Keratinocyte (primary cell): ENCODE results near the gene SURF6. TPM values are rescaled to one million over a fixed set of nuclear protein-coding genes. Genes with fewer than 3 reads are reported as not detected.

Source experiments
- DNase-seq: peaks from one replicate; pipeline ENCODE4 v3.0.0-alpha.2; 2011; ENCODE audit warnings: low read depth, missing footprints, low spot score
- FAIRE-seq: peaks from 2 replicates; lab custom pipeline; 2011; peaks lifted over from hg19 to GRCh38; lab: Jason Lieb, UNC
- H2AFZ ChIP-seq: 2 replicates; pipeline ENCODE4 v1.6.0; 2012; ENCODE audit warnings: low read length, control low read depth, inconsistent platforms; ENCODE audit not compliant: control insufficient read depth
- H3K27ac ChIP-seq: 2 replicates; pipeline ENCODE4 v1.5.1; 2011; ENCODE audit warnings: low read length; ENCODE audit not compliant: control insufficient read depth, insufficient read depth
- H3K27me3 ChIP-seq: 3 replicates; pipeline ENCODE4 v1.6.0; 2011; ENCODE audit warnings: low read length; ENCODE audit not compliant: control insufficient read depth, insufficient read depth; ENCODE audit errors: extremely low read depth
- H3K36me3 ChIP-seq, 2 experiments: 2 replicates in 1 of 2; 3 replicates in 1 of 2; pipeline ENCODE4 v1.5.1; 2011; ENCODE audit warnings: low read length in 2 of 2, mild to moderate bottlenecking in 1 of 2; ENCODE audit not compliant: control insufficient read depth in 2 of 2, insufficient read depth in 2 of 2; ENCODE audit errors: extremely low read depth in 1 of 2
- H3K4me1 ChIP-seq: 3 replicates; pipeline ENCODE4 v1.5.1; 2011; ENCODE audit warnings: low read length; ENCODE audit not compliant: control insufficient read depth, insufficient read depth; ENCODE audit errors: extremely low read depth
- H3K4me2 ChIP-seq: 3 replicates; pipeline ENCODE4 v1.6.0; 2011; ENCODE audit warnings: low read depth, low read length; ENCODE audit not compliant: control insufficient read depth, insufficient read depth; ENCODE audit errors: extremely low read depth
- H3K4me3 ChIP-seq, 3 experiments: fragments of 200-600 bp in 1 of 3; sonication (generic) in 1 of 3; 2 replicates in 2 of 3; 3 replicates in 1 of 3; pipeline ENCODE4 v1.5.1; 2011 to 2016; ENCODE audit warnings: low read length in 3 of 3, mild to moderate bottlenecking in 3 of 3, control low read depth in 2 of 3, inconsistent platforms in 1 of 3, low read depth in 1 of 3, mixed read lengths in 1 of 3, mixed run types in 1 of 3, moderate library complexity in 1 of 3; ENCODE audit not compliant: control insufficient read depth in 2 of 3, insufficient read depth in 2 of 3; ENCODE audit errors: extremely low read depth in 1 of 3
- H3K79me2 ChIP-seq: 2 replicates; pipeline ENCODE4 v1.6.0; 2012; ENCODE audit warnings: low read length; ENCODE audit not compliant: control insufficient read depth, insufficient read depth
- H3K9ac ChIP-seq: 3 replicates; pipeline ENCODE4 v1.6.0; 2011; ENCODE audit warnings: low read length; ENCODE audit not compliant: control insufficient read depth, insufficient read depth; ENCODE audit errors: extremely low read depth
- H3K9me1 ChIP-seq: 3 replicates; pipeline ENCODE4 v1.6.0; 2011; ENCODE audit warnings: low read length; ENCODE audit not compliant: control insufficient read depth, insufficient read depth; ENCODE audit errors: extremely low read depth
- H3K9me3 ChIP-seq: 2 replicates; pipeline ENCODE4 v1.5.1; 2012; ENCODE audit warnings: low read depth, low read length; ENCODE audit not compliant: control insufficient read depth
- H4K20me1 ChIP-seq: 3 replicates; pipeline ENCODE4 v1.6.0; 2011; ENCODE audit warnings: low read length; ENCODE audit not compliant: control insufficient read depth, insufficient read depth; ENCODE audit errors: extremely low read depth
- CTCF ChIP-seq, 3 experiments: IDR thresholded peaks in 1 of 3; conservative IDR thresholded peaks in 1 of 3; optimal IDR thresholded peaks in 1 of 3; 2 replicates in 2 of 3; 3 replicates in 1 of 3; pipeline versions ENCODE3 to v1.5.1; 2011; ENCODE audit warnings: low read length in 3 of 3, mild to moderate bottlenecking in 3 of 3, moderate library complexity in 2 of 3, control low read depth in 1 of 3, inconsistent platforms in 1 of 3; ENCODE audit not compliant: insufficient read depth in 2 of 3; ENCODE audit errors: extremely low read depth in 1 of 3
- EZH2 ChIP-seq: IDR thresholded peaks from one replicate; pipeline ENCODE4 v1.6.1; 2012; ENCODE audit warnings: inconsistent platforms, mild to moderate bottlenecking, low read length, moderate library complexity
- dilution Hi-C: fragments of 300-500 bp; cut with MboI; formaldehyde crosslinking; loops from one replicate; pipeline ENCODE4 v1.7.0; 2020; ENCODE audit warnings: low sequenced_read_pairs; ENCODE audit not compliant: extremely low pct_ligation_motif_present
- polyA plus RNA-seq, 5 experiments: library from polyadenylated mRNA; depleted of rRNA in 3 of 5; stranded (reverse) in 3 of 5; stranded (forward) in 1 of 5; unstranded in 1 of 5; fragments of >200 nt; gene quantifications; 1 replicate in 1 of 5; 2 replicates in 3 of 5; 3 replicates in 1 of 5; pipeline versions ENCODE4 v1.2.1 to v1.2.3, GENCODE V29; 2011 to 2012; ENCODE audit warnings: missing spikeins in 2 of 5, low read depth in 1 of 5, low replicate concordance in 1 of 5

The SURF6 gene
- polyA plus RNA-seq, 1 donor (not counting 4 experiments of a cell fraction or from before 2014, with no cell fraction given): 13.0 TPM

- Histone ChIP-seq H2AFZ (no peak overlapping the region), H3K27me3 (no peaks in the 10 kb centered on the region), H3K4me2 (no peak overlapping the region), H4K20me1 (no peaks in the 10 kb centered on the region), H3K9me1 (no peaks in the 10 kb centered on the region), H3K27ac (no peak overlapping the region), H3K9ac (no peak overlapping the region), H3K9me3 (no peaks in the 10 kb centered on the region), H3K36me3 (no peaks in the 10 kb centered on the region), H3K4me1 (peaks cover 9% of the 10 kb centered on the region), H3K4me3 (no peak overlapping the region), H3K79me2 (no peaks in the 10 kb centered on the region)
- TF ChIP-seq EZH2 (no peak), CTCF (optimal IDR thresholded peaks at IDR 0.05 in 1 of 3, IDR thresholded peaks at IDR 0.05 in 1 of 3, conservative IDR thresholded peaks at IDR 0.05 in 1 of 3; ENCODE audit: extremely low read depth in 1 of 3, insufficient read depth in 2 of 3, low read length in 3 of 3) (no peak)
- DNase-seq (no peak), FAIRE-seq (no peak)
- dilution Hi-C loops: no loop called here
Observed at GRCh38 chr9:133384736-133385321, 48.8 kb upstream of the SURF6 start.

GRCh38 chr9:133383438-133383837 is 47.5 kb upstream of the SURF6 start:
- Histone ChIP-seq H3K36me3 (no peaks in the 10 kb centered on the region), H3K4me2 (no peak overlapping the region), H3K9ac (no peak overlapping the region), H3K9me3 (no peaks in the 10 kb centered on the region), H2AFZ (no peak overlapping the region), H3K9me1 (no peaks in the 10 kb centered on the region), H3K4me3 (no peak overlapping the region), H3K79me2 (no peaks in the 10 kb centered on the region), H3K27me3 (no peaks in the 10 kb centered on the region), H4K20me1 (no peaks in the 10 kb centered on the region), H3K4me1 (peaks cover 9% of the 10 kb centered on the region), H3K27ac (no peak overlapping the region)
- FAIRE-seq (no peak), DNase-seq (no peak)
- dilution Hi-C loops: no loop called here
- TF ChIP-seq CTCF (optimal IDR thresholded peaks at IDR 0.05 in 1 of 3, IDR thresholded peaks at IDR 0.05 in 1 of 3, conservative IDR thresholded peaks at IDR 0.05 in 1 of 3; ENCODE audit: extremely low read depth in 1 of 3, insufficient read depth in 2 of 3, low read length in 3 of 3) (no peak), EZH2 (no peak)
